Activated CD8-positive, alpha-beta memory T cell treated with anti-CD3 and anti-CD28 coated beads for 48 hours (primary cell): Measurements from ENCODE around the gene AEBP1.

Source experiments
- DNase-seq, 3 experiments: peaks; one replicate each; pipeline ENCODE4 v3.0.0-alpha.2; 2020; ENCODE audit warnings: low read depth in 2 of 3, low spot score in 2 of 3

AEBP1 gene

DNA sequence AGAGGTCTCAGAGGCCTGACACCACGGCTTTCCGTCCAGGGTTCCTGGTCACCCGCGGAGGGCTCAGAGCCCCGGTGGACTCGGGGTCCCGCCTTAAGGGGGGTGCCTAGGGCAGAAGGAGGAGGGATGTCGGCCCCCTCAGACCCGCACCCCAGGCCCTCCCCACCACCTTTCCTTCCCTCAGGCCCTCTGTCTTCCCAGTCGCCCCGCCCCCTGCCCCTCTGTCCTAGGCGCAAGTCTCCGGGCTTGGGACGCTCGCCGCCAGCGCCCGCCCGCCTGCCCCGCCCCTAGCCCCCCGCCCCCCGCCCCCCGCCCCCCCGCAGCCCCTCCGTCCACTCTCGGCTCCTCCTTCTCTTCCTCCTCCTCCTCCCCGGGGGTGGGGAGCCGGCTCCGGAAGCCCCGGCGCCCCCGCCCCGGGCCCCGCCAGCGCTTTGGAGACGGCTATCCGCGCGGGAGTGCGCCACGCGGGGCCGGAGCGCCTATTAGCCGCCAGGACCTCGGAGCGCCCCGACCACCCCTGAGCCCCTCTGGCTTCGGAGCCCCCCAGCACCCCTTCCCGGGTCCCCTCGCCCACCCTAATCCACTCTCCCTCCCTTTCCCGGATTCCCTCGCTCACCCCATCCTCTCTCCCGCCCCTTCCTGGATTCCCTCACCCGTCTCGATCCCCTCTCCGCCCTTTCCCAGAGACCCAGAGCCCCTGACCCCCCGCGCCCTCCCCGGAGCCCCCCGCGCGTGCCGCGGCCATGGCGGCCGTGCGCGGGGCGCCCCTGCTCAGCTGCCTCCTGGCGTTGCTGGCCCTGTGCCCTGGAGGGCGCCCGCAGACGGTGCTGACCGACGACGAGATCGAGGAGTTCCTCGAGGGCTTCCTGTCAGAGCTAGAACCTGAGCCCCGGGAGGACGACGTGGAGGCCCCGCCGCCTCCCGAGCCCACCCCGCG is at the start of gene AEBP1:
TSS of gene AEBP1 (plus strand) at position 423 of the 937 bp plus-strand sequence. CDS start at position 744, 321 bp downstream.
- DNase-seq: no peak

- DNase-seq: no peak
Observed at GRCh38 chr7:44056681-44057080, 47.5 kb upstream of the AEBP1 start.

GRCh38 chr7:44057181-44057848 is 46.8 kb upstream of the AEBP1 start:
- DNase-seq: no peak

DNA sequence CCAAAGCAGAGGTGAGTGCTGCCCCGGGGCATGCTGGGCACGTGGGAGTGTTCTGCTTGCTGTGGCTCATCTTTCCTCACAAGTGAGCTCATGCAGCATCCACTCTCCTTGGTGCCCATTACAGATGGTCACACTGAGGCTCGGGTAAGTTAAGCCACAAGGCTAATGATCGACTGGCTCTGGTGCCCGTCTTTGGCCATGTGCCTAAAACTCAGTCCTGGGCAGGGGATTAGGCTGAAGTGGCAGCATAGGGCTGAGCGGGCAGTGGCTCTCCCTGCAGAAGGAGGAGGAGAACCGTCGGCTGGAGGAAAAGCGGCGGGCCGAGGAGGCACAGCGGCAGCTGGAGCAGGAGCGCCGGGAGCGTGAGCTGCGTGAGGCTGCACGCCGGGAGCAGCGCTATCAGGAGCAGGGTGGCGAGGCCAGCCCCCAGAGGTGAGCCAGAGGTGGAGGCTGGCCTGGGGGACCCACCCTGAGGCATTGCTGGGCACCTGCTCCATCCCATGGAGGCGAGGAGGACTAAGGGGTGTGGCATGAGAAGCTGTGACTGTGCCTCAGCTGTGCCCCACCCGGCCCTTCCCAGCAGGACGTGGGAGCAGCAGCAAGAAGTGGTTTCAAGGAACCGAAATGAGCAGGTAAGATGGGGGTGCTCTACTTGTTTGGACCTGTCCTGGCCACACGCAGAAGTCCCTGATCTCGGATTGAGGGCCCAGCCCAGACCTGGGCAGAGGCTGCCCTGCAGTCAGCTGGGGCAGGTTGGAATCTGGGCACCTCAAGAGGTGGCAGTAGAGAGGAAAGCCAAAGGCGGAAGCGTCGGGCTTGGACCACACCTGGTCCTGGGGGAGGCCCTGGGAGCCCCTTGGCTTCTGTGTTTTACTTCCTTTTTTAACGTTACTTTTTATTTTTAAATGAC is 46.0 kb upstream of the AEBP1 start:
- DNase-seq: no peak

DNA sequence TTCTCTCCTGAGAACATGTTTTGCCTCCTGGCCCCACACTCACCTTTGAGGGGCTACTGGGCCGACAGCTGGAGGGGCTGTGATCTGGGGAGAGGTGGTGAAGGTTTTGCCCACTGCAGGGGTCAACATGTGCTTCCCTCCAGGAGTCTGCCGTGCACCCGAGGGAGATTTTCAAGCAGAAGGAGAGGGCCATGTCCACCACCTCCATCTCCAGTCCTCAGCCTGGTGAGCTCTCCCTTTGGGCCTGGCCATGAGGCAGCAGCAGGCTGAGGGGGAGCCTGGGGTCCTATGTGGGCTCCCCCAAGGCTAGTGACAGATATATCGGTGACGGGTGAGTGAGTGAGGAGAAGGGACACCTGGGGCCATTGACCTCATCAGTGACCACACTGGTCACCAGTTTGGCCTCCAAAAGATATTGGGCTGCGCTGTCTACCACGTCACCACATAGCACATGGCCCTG is 45.4 kb upstream of the AEBP1 start:
- no peak for DNase-seq

- DNase-seq: no peak
Observed at GRCh38 chr7:44059219-44060090, 44.7 kb upstream of the AEBP1 start.

DNA sequence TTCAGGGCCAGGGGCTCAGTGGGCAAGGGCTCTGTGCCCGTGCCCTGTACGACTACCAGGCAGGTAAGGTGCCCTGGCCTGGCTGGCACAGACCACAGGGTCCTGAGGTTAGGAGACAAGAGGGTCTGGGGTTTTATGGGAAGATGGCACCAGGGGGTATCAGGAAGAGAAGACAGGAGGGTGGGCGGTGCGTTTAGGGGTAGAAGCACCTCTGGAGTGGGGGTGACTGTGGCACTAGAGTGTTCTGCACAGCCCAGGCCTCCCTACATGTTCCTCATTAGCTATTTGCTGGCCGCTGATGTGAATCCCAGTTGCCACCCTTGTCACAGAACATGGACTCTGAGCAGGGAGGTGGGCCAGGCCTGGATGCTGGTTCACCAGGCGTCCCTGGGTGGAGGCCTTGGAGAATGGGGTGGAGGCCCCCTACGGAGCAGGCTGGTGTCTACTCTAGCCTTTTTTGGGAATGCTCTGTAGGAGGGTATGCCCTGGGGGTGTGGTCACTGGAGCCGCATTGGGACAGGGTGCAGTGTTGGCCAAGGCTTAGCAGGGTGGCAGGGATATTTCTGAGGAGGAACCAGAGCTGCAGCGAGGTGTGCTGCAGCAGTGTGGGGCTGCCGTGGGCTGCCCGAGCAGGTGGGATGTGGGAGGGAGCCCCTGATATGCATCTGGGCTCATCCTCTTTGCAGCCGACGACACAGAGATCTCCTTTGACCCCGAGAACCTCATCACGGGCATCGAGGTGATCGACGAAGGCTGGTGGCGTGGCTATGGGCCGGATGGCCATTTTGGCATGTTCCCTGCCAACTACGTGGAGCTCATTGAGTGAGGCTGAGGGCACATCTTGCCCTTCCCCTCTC is 43.8 kb upstream of the AEBP1 start:
- no peak for DNase-seq

GRCh38 chr7:44060948-44061644 is 43.0 kb upstream of the AEBP1 start:
- DNase-seq: no peak

DNA sequence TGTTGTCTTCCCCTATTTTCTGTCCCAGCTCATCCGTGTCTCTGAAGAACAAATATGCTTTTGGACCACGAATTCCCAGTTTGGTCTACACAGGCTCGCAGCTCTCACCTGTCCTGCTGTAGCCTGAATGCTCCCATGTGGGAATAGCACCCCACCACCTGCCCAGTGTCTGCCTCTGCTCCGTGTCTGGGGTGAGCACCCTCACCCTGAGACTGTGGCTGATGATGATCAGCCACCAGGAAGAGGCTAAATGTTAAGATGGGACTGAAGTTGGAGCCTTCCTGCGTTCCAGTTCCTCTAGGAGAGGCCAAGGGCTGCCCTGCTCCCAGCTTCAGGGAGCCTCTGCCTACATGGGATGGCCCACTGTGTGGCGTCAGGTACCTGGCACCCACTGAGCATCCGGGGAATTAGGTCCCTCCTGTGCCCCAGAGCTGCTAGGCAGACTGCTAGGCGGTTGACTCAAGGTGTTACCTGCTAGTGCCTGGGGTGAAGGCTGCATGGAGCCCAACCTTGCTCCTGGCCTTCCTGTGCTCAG is 42.4 kb upstream of the AEBP1 start:
- no peak for DNase-seq

GRCh38 chr7:44062180-44062902 is 41.8 kb upstream of the AEBP1 start:
- DNase-seq: no peak

GRCh38 chr7:44062903-44063295 is 41.2 kb upstream of the AEBP1 start:
- DNase-seq: no peak

- DNase-seq: no peak
Observed at GRCh38 chr7:44063547-44063893, 40.6 kb upstream of the AEBP1 start.

DNA sequence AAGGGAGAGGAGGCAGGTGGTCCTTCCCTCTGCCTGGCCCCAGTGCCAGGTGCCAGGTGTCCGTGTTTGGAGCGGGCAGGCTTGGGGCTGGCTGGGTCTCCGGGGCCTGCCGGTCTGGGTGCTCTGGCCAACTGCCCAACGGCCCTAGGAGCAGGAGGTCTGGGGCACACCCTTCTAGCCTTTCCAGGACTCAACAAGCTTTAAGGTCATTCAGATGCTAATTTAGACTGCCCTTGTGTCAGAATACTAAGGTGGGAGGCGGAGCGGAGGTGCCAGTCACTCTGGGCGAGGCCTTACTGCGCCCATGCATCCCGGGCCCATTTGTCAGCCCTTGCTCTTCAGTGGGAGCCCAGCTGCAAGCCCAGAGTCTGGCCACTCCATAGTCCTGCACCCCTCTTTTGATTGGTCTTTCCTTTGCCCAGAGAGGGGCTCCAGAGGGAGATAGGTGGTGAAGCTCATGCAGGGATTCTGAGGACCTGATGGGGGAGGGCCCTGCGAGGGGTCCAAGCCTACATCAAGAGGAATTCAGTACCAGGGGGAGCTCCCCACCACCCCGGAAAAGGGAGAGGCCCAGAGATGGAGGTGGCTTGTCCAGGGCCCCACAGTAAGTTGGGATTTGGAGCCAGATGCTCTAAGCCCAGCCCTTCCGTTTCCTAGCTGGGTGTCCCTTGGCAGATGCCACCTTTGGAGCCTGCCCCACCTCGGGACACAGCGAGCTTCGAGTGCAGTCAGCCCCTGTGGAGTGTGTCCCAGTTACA is 40.1 kb upstream of the AEBP1 start:
- DNase-seq: no peak

DNA sequence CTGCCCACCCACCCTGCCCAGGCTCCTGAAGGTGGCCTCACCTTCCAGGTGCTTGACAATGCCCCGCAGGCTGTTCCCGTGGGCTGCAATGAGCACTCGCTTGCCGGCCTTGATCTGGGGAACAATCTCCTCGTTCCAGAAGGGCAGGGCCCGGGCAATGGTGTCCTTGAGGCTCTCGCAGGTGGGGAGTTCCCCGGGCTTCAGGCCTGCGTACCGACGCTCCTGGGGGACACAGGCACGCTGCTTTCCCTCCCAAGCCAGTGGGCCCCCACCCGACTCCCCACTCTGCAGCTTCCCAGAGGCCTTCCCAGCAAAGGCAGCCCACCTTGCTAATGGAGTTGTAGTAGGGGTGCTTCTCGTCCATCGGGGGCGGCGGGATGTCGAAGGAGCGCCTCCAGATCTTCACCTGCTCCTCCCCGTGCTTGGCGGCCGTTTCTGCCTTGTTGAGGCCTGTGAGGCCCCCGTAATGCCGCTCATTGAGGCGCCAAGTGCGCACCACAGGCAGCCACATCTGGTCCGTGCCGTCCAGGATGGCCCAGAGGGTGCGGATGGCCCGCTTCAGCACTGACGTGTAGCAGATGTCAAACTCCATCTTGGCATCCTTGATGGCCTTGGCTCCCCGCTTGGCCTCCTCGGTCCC is 39.2 kb upstream of the AEBP1 start:
- no peak for DNase-seq

DNA sequence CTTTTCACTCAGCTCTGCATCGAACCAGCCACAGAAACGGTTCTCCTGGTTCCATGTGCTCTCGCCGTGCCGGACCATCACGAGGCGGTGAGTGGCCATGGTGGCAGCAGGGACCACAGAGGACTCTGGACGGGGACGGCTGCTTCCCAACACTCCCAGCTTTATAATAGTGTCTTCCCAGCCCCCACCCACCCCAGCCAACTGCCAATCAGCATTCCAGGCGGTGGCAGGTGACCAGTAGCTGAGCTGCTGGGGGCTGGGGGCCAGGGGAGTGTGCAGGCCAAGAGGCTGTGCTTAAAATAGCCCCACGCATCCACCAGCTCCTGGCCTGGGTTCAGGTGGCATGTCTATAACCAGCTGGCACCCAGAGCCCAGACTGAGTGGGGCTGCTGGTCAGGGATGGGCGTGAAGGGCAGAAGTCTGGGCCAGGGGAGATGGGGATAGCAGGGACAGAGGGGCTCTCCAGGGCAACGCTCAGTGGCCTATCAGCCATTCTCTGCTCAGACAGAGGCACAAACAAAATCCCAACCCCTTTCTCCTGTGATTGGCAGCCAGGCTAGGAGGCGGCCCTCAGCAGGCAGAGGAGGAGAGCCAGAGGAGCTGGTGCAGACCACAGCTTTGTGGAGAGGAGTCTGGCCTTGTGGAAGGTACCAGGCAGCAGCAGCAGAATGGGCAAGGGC is 38.6 kb upstream of the AEBP1 start, which contains the start of gene PGAM2:
TSS of gene PGAM2 (minus strand) at position 137 of the 680 bp plus-strand sequence. CDS start at position 99, 38 bp downstream.
- DNase-seq: no peak

DNA sequence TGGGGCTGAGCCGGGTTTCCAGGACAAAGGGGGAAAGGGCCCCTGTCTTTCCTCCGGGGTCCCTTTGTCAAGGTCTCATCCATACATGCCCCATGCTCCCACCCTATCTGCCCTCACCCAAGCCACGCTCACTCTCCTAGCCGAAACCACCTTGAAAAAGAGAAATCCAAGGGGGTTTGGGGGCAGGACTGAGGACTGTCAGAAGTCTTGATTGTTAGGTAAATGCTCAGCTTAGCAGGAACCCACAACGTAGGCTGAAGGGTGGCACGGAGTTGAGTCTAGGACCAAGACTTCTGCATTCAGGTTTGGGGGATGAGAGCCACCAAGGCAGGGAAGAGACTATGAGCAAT is 38.1 kb upstream of the AEBP1 start:
- no peak for DNase-seq
